Measurements from ENCODE around the gene GPATCH8. TPM values are rescaled to one million over a fixed set of nuclear protein-coding genes. Genes with fewer than 3 reads are reported as not detected.

GPATCH8 gene
- total and polyA plus RNA-seq, 9 of the 15 experiments (the other 6 are each of a cell fraction or from before 2014, with no cell fraction given), result 10.6 to 29.6 (median 13.2) TPM

DNA sequence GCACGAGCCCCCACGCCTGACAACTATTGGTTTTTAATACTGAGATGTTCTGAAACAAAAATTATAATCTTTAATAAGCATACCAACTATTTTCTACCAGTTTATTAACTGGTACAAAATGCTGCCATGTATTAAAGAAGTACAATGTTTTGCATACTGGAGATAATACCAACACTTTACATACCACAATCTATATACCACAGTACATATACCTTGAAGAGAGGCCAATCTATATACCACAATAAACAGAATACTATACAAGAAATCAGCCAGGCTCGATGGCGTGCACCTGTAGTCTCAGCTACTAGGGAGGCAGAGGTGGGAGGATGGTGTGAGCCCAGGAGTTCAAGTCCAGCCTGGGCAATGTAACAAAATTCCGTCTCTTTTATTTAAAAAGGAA is 9.9 kb downstream of the GPATCH8 start:
- ChIA-PET POLR2A (interaction anchor here (2.1 kb wide), 1 partner anchor 10 kb away, joined by 10 read pairs; the partner anchor contains the start of gene GPATCH8), CTCF (ENCODE audit: low intra/inter-chr PET ratio) (no interaction called here)
- Histone ChIP-seq H3K27ac (ENCODE audit: extremely low read depth, low read depth, low read length) (no peak overlapping the region), H4K20me1 (replicated peaks; ENCODE audit: control insufficient read depth, insufficient read depth, low read length) (0 out of 2 replicates have a peak, but pooled peaks cover 3% of the 10 kb centered on the region), H3K36me3 (ENCODE audit: control insufficient read depth, insufficient read depth, low read length) (peaks cover 30% of the 10 kb centered on the region; the same call in 2 of the 3 replicates), H3K4me1 (replicated peaks in 1 of 2; ENCODE audit: control insufficient read depth in 2 of 2, insufficient read depth in 2 of 2, low read length in 2 of 2) (no peaks in the 10 kb centered on the region), H3K27me3 (ENCODE audit: control insufficient read depth in 2 of 2, insufficient read depth in 2 of 2, low read length in 2 of 2) (no peaks in the 10 kb centered on the region), H3K79me2 (ENCODE audit: control insufficient read depth, insufficient read depth, low read length) (peaks cover 96% of the 10 kb centered on the region), H3K9me1 (ENCODE audit: control insufficient read depth, insufficient read depth, low read length) (no peaks in the 10 kb centered on the region), H2AFZ (ENCODE audit: low read depth, low read length) (no peak overlapping the region), H3K9ac (ENCODE audit: insufficient read depth in 1 of 2, low read depth in 2 of 2, low read length in 2 of 2) (no peak overlapping the region), H3K4me3 (no peak overlapping the region), H3K9me3 (replicated peaks; ENCODE audit: control insufficient read depth, insufficient read depth, low read depth, low read length) (no peaks in the 10 kb centered on the region), H3K4me2 (ENCODE audit: insufficient read depth, low read length) (no peak overlapping the region)
- intact Hi-C loops (cut with micrococcal nuclease) (no loop called here), in situ Hi-C loops (cut with MboI) (no loop called here)
- WGBS (ENCODE audit: insufficient coverage, low coverage, missing lambda C conversion rate), result 89% methylated on average over 5 of the region's 5 CpGs
- FAIRE-seq (no peak), DNase-seq (ENCODE audit: extremely low read depth in 1 of 4, low spot score in 3 of 4) (no peak), ATAC-seq (no peak)
- TF ChIP-seq NRF1 (conservative IDR thresholded peaks at IDR 0.05 in 1 of 2, IDR thresholded peaks at IDR 0.05 in 1 of 2), result no peak
- no peak for TF ChIP-seq NBN (IDR thresholded peaks at IDR 0.05; ENCODE audit: low read depth)
- TF ChIP-seq, protein P1, sequence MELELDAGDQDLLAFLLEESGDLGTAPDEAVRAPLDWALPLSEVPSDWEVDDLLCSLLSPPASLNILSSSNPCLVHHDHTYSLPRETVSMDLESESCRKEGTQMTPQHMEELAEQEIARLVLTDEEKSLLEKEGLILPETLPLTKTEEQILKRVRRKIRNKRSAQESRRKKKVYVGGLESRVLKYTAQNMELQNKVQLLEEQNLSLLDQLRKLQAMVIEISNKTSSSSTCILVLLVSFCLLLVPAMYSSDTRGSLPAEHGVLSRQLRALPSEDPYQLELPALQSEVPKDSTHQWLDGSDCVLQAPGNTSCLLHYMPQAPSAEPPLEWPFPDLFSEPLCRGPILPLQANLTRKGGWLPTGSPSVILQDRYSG (tag; conservative IDR thresholded peaks at IDR 0.05; ENCODE audit: low read depth), result no peak
- TF ChIP-seq, protein P2, sequence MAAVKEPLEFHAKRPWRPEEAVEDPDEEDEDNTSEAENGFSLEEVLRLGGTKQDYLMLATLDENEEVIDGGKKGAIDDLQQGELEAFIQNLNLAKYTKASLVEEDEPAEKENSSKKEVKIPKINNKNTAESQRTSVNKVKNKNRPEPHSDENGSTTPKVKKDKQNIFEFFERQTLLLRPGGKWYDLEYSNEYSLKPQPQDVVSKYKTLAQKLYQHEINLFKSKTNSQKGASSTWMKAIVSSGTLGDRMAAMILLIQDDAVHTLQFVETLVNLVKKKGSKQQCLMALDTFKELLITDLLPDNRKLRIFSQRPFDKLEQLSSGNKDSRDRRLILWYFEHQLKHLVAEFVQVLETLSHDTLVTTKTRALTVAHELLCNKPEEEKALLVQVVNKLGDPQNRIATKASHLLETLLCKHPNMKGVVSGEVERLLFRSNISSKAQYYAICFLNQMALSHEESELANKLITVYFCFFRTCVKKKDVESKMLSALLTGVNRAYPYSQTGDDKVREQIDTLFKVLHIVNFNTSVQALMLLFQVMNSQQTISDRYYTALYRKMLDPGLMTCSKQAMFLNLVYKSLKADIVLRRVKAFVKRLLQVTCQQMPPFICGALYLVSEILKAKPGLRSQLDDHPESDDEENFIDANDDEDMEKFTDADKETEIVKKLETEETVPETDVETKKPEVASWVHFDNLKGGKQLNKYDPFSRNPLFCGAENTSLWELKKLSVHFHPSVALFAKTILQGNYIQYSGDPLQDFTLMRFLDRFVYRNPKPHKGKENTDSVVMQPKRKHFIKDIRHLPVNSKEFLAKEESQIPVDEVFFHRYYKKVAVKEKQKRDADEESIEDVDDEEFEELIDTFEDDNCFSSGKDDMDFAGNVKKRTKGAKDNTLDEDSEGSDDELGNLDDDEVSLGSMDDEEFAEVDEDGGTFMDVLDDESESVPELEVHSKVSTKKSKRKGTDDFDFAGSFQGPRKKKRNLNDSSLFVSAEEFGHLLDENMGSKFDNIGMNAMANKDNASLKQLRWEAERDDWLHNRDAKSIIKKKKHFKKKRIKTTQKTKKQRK (IDR thresholded peaks at IDR 0.05; ENCODE audit: borderline replicate concordance, low read depth, low read length), result no peak
- TF ChIP-seq, protein P3, sequence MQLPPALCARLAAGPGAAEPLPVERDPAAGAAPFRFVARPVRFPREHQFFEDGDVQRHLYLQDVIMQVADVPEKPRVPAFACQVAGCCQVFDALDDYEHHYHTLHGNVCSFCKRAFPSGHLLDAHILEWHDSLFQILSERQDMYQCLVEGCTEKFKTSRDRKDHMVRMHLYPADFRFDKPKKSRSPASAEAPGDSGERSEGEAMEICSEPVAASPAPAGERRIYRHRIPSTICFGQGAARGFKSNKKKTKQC (CRISPR knock-in tag; IDR thresholded peaks at IDR 0.05), result no peak
- no peak for TF ChIP-seq ZKSCAN1 (IDR thresholded peaks at IDR 0.05; ENCODE audit: low read depth, low read length)
- TF ChIP-seq PHB2 (IDR thresholded peaks at IDR 0.05; ENCODE audit: low read depth), result no peak
- no peak for TF ChIP-seq ZNF445 (CRISPR knock-in tag; IDR thresholded peaks at IDR 0.05; ENCODE audit: low read depth)
- no peak for TF ChIP-seq ETS2 (tag; IDR thresholded peaks at IDR 0.05; ENCODE audit: borderline replicate concordance, poor library complexity, severe bottlenecking)
- TF ChIP-seq RCOR1 (IDR thresholded peaks at IDR 0.05; ENCODE audit: borderline replicate concordance in 1 of 2, low read depth in 2 of 2, low read length in 2 of 2), result no peak
- TF ChIP-seq, protein P4, sequence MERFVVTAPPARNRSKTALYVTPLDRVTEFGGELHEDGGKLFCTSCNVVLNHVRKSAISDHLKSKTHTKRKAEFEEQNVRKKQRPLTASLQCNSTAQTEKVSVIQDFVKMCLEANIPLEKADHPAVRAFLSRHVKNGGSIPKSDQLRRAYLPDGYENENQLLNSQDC (CRISPR knock-in tag; IDR thresholded peaks at IDR 0.05), result no peak
- no peak for TF ChIP-seq NCOA1 (IDR thresholded peaks at IDR 0.05; ENCODE audit: low read depth)
- TF ChIP-seq SMARCC2 (IDR thresholded peaks at IDR 0.05; ENCODE audit: low read depth), result no peak
- BruUV-seq (replicated peaks), result no TSS peak

Measured in K562 (cell line).